Activated CD4-positive, alpha-beta T cell treated with anti-CD3 and anti-CD28 coated beads, Interleukin-2, amount 10 ng/mL, durations not matched to agents 24 days and 14 days (primary cell): Measurements from ENCODE around the gene TMIGD2. TPM values are rescaled to one million over a fixed set of nuclear protein-coding genes. Genes with fewer than 3 reads are reported as not detected.
A peak's percentile ranks its signal among the peaks of the same experiment; 100 is the strongest.
"Not testable (repeated sequence)": the region's sequence is repeated elsewhere in the genome, so short reads cannot be mapped to it uniquely, and the experiment has no call there.

Experiments used
- DNase-seq: peaks from one replicate; pipeline ENCODE4 v3.0.0; 2022
- H3K27ac Mint-ChIP-seq: one replicate; pipeline ENCODE4 v1.8.0; 2022; ENCODE audit warnings: mild to moderate bottlenecking, mixed read lengths
- H3K27me3 Mint-ChIP-seq: one replicate; pipeline ENCODE4 v1.8.0; 2022; ENCODE audit warnings: mixed read lengths
- H3K36me3 Mint-ChIP-seq: one replicate; pipeline ENCODE4 v1.8.0; 2022; ENCODE audit warnings: low read depth, mild to moderate bottlenecking, mixed read lengths
- H3K4me1 Mint-ChIP-seq: one replicate; pipeline ENCODE4 v1.8.0; 2021; ENCODE audit warnings: mixed read lengths
- H3K4me3 Mint-ChIP-seq: one replicate; pipeline ENCODE4 v1.8.0; 2022; ENCODE audit warnings: mild to moderate bottlenecking, moderate library complexity, mixed read lengths
- H3K9me3 Mint-ChIP-seq: one replicate; pipeline ENCODE4 v1.8.0; 2021; ENCODE audit warnings: mixed read lengths
- intact Hi-C: fragments of 100-400 bp; cut with micrococcal nuclease; formaldehyde crosslinking; loops from one replicate; pipeline ENCODE4 v1.15.1; 2023
- total RNA-seq: library from RNA; stranded (reverse); gene quantifications from 2 replicates; pipeline ENCODE4 v1.2.3, GENCODE V29; 2022

Gene TMIGD2
- 13.3 and 14.0 TPM in 2 replicates for total RNA-seq

DNA sequence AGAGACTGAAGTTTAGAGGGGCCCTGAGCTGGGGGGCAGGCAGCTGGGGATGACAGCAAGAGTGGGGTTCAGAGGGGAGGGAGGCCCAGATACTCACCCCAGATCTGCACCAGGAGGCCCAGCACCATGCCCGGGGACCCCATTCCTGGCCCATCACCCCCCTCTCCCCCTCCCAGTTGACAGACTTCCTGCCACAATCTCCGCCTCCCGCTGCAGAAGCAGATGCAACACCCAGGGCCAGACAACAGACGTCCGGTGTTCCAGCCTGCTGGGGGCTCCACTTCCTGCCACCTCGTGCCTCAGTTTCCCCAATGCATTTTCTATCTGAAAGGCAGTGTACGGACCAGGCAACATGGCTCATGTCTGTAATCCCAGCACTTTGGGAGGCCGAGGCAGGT, at the start of gene TMIGD2:
Gene TMIGD2 (minus strand): TSS at position 147 of the 398 bp plus-strand sequence. CDS start 4 bp downstream, at position 143.
- Mint-ChIP-seq H3K27ac (peak within 1 kb of the TSS; percentile 83), H3K9me3 (no peaks in the 10 kb centered on the region), H3K4me3 (peak within 1 kb of the TSS; percentile 89), H3K36me3 (peaks cover 4% of the 10 kb centered on the region), H3K27me3 (no peaks in the 10 kb centered on the region), H3K4me1 (peaks cover 31% of the 10 kb centered on the region)
- intact Hi-C loops: no loop called here
- peak; percentile 75 for DNase-seq

DNA sequence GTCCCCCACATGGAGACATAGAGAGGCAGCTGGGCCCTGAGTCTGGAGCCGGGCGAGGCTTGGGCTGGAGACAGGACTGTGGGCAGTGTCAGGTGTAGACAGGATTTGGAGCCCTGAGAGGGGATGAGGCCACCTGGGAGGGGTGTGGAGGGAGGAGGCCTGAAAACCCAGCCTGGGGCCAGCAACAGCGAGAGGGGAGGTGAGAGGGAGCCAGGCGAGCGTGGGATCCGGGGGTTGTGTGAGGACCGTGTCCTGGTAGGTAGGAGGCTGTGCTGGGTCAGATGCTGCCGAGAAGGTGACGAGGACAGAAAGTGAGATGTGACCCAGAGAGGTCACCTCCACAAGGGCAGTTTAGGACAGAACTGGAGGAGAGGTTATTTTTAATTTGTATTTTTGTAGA, 48.5 kb upstream of the TMIGD2 start:
- no peak overlapping the region for H3K27ac Mint-ChIP-seq
- H3K4me1 Mint-ChIP-seq: peaks cover 2% of the 10 kb centered on the region
- H3K27me3 Mint-ChIP-seq: no peaks in the 10 kb centered on the region
- intact Hi-C loops: no loop called here
- peaks cover 13% of the 10 kb centered on the region for H3K36me3 Mint-ChIP-seq
- no peak overlapping the region for H3K4me3 Mint-ChIP-seq
- no peaks in the 10 kb centered on the region for H3K9me3 Mint-ChIP-seq
- no peak for DNase-seq

GRCh38 chr19:4350111-4350510, 47.9 kb upstream of the TMIGD2 start:
- intact Hi-C loops: no loop called here
- peaks cover 2% of the 10 kb centered on the region for H3K4me1 Mint-ChIP-seq

DNA sequence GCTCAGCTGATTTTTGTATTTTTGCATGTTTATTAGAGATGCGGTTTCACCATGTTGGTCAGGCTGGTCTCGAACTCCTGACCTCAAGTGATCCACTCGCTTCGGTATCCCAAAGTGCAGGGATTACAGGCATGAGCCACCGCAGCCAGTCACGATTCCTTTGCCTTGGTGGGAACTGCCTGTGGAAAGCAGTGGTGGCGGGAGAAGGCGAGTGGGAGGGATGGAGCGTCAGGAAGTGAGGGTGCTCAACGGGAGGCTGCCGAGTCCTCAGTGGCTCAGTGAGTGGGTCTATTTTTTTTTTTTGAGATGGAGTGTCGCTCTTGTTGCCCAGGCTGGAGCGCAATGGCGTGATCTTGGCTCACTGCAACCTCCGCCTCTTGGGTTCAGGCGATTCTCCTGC, 47.0 kb upstream of the TMIGD2 start:
- intact Hi-C loops, H3K27me3 Mint-ChIP-seq, H3K9me3 Mint-ChIP-seq, H3K27ac Mint-ChIP-seq, DNase-seq, H3K4me1 Mint-ChIP-seq, H3K4me3 Mint-ChIP-seq: not testable (repeated sequence)
- H3K36me3 Mint-ChIP-seq: peaks cover 15% of the 10 kb centered on the region

More at GRCh38 chr19:4350111-4350510, 47.9 kb upstream of the TMIGD2 start:
- no peaks in the 10 kb centered on the region for H3K9me3 Mint-ChIP-seq
- H3K27ac Mint-ChIP-seq: no peak overlapping the region
- no peaks in the 10 kb centered on the region for H3K27me3 Mint-ChIP-seq
- peaks cover 15% of the 10 kb centered on the region for H3K36me3 Mint-ChIP-seq
- DNase-seq: no peak
- no peak overlapping the region for H3K4me3 Mint-ChIP-seq

DNA sequence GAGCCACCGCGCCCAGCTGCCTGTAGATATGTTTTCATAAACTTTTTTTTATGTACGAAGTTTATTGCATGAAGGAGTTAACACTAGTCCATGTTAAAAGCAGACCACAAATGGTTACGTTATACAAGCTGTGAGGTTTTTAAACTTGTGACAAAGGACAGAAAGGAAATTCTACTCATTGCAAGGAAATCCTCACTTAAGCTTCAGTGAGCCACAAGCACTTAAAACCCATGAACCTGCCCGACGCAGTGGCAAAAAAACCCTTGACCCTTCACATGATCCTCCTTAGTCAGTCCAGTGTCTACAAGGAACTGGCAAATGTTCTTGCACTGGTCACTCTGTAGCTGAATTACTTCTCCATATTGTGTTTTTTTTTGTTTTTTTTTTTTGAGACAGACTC, 45.3 kb upstream of the TMIGD2 start:
- H3K4me1 Mint-ChIP-seq: peaks cover 5% of the 10 kb centered on the region
- no peak overlapping the region for H3K4me3 Mint-ChIP-seq
- H3K27ac Mint-ChIP-seq: no peak overlapping the region
- intact Hi-C loops: no loop called here
- no peaks in the 10 kb centered on the region for H3K27me3 Mint-ChIP-seq
- peaks cover 12% of the 10 kb centered on the region for H3K36me3 Mint-ChIP-seq
- no peak for DNase-seq
- H3K9me3 Mint-ChIP-seq: no peaks in the 10 kb centered on the region

GRCh38 chr19:4346020-4346383, 43.8 kb upstream of the TMIGD2 start:
- peaks cover 7% of the 10 kb centered on the region for H3K4me1 Mint-ChIP-seq
- H3K27me3 Mint-ChIP-seq: no peaks in the 10 kb centered on the region
- H3K4me3 Mint-ChIP-seq: no peak overlapping the region
- H3K36me3 Mint-ChIP-seq: peaks cover 12% of the 10 kb centered on the region
- no peak overlapping the region for H3K27ac Mint-ChIP-seq
- H3K9me3 Mint-ChIP-seq: no peaks in the 10 kb centered on the region
- intact Hi-C loops: no loop called here
- DNase-seq: no peak

- Mint-ChIP-seq H3K9me3 (no peaks in the 10 kb centered on the region), H3K36me3 (peaks cover 11% of the 10 kb centered on the region), H3K4me1 (peaks cover 7% of the 10 kb centered on the region), H3K27ac (no peak overlapping the region), H3K4me3 (peak overlapping the region; percentile 26), H3K27me3 (no peaks in the 10 kb centered on the region)
- no peak for DNase-seq
- intact Hi-C loops: no loop called here
Observed at GRCh38 chr19:4345342-4346019, 43.3 kb upstream of the TMIGD2 start.

- H3K9me3 Mint-ChIP-seq: no peaks in the 10 kb centered on the region
- H3K36me3 Mint-ChIP-seq: peaks cover 8% of the 10 kb centered on the region
- peak; percentile 99 for DNase-seq
- peak within 1 kb of the TSS; percentile 95 for H3K27ac Mint-ChIP-seq
- H3K27me3 Mint-ChIP-seq: no peaks in the 10 kb centered on the region
- H3K4me1 Mint-ChIP-seq: peaks cover 13% of the 10 kb centered on the region
- H3K4me3 Mint-ChIP-seq: peak within 1 kb of the TSS; percentile 93
- intact Hi-C loops: loop anchor here (1.0 to 5.0 kb wide), 3 partner anchors 39 to 379 kb away; partner anchors contain the start of genes DPP9, FSD1 and YJU2
Observed at GRCh38 chr19:4343370-4344307, 41.5 kb upstream of the TMIGD2 start, which contains the start of gene MPND. Gene MPND, plus strand, starts transcription at chr19:4343562. Its CDS starts 32 bp downstream, at chr19:4343594.

- Mint-ChIP-seq H3K36me3 (peaks cover 8% of the 10 kb centered on the region), H3K9me3 (no peaks in the 10 kb centered on the region), H3K4me1 (peaks cover 20% of the 10 kb centered on the region), H3K27ac (peak overlapping the region; percentile 95), H3K4me3 (peak overlapping the region; percentile 93), H3K27me3 (no peaks in the 10 kb centered on the region)
- intact Hi-C loops: loop anchor here (1.0 to 5.0 kb wide), 5 partner anchors 14 to 380 kb away; partner anchors contain the start of genes CHAF1A, DPP9, FSD1 and YJU2
- DNase-seq: peak; percentile 98
Observed at GRCh38 chr19:4342615-4343369, 40.6 kb upstream of the TMIGD2 start.

GRCh38 chr19:4342314-4342614, 40.1 kb upstream of the TMIGD2 start:
- H3K27me3 Mint-ChIP-seq: no peaks in the 10 kb centered on the region
- no peak for DNase-seq
- H3K4me3 Mint-ChIP-seq: peak overlapping the region; percentile 93
- H3K27ac Mint-ChIP-seq: peak overlapping the region; percentile 95
- intact Hi-C loops: loop anchor here (1.0 to 5.0 kb wide), 4 partner anchors 14 to 380 kb away; partner anchors contain the start of genes CHAF1A, DPP9 and YJU2
- H3K4me1 Mint-ChIP-seq: peaks cover 21% of the 10 kb centered on the region
- H3K9me3 Mint-ChIP-seq: no peaks in the 10 kb centered on the region
- H3K36me3 Mint-ChIP-seq: peaks cover 8% of the 10 kb centered on the region

GRCh38 chr19:4338441-4339355, 36.5 kb upstream of the TMIGD2 start, which contains the start of gene STAP2:
Gene STAP2, minus strand, starts transcription at chr19:4338827. Its CDS starts 74 bp downstream, at chr19:4338753.
- intact Hi-C loops: no loop called here
- peaks cover 24% of the 10 kb centered on the region for H3K4me1 Mint-ChIP-seq
- peak; percentile 75 for DNase-seq
- peaks cover 16% of the 10 kb centered on the region for H3K36me3 Mint-ChIP-seq
- H3K27me3 Mint-ChIP-seq: no peaks in the 10 kb centered on the region
- peak within 1 kb of the TSS; percentile 90 for H3K27ac Mint-ChIP-seq
- peak within 1 kb of the TSS; percentile 89 for H3K4me3 Mint-ChIP-seq
- H3K9me3 Mint-ChIP-seq: peaks cover 15% of the 10 kb centered on the region

GRCh38 chr19:4337906-4338440, 35.8 kb upstream of the TMIGD2 start:
- no peaks in the 10 kb centered on the region for H3K27me3 Mint-ChIP-seq
- peak; percentile 71 for DNase-seq
- peaks cover 15% of the 10 kb centered on the region for H3K9me3 Mint-ChIP-seq
- peak overlapping the region; percentile 90 for H3K27ac Mint-ChIP-seq
- peaks cover 16% of the 10 kb centered on the region for H3K36me3 Mint-ChIP-seq
- intact Hi-C loops: no loop called here
- peaks cover 24% of the 10 kb centered on the region for H3K4me1 Mint-ChIP-seq
- H3K4me3 Mint-ChIP-seq: peak overlapping the region; percentile 89
